WERI-Rb-1 (cell line): ENCODE results near the gene SLC12A5.
"Not testable (repeated sequence)": the region's sequence is repeated elsewhere in the genome, so short reads cannot be mapped to it uniquely, and the experiment has no call there.

Experiments
- DNase-seq: peaks from one replicate; pipeline ENCODE4 v3.0.0-alpha.2; 2020
- H3K27ac ChIP-seq: fragments of 250-450 bp; sonication (Bioruptor Pico); 2 replicates; pipeline ENCODE4 v1.5.1; 2020; ENCODE audit warnings: mild to moderate bottlenecking, moderate library complexity
- H3K27me3 ChIP-seq: fragments of 250-450 bp; sonication (Bioruptor Pico); 2 replicates; pipeline ENCODE4 v1.5.1; 2021; ENCODE audit warnings: mild to moderate bottlenecking, low read depth, moderate library complexity; ENCODE audit not compliant: insufficient read depth, severe bottlenecking
- H3K36me3 ChIP-seq: fragments of 250-450 bp; sonication (Bioruptor Pico); 2 replicates; pipeline ENCODE4 v1.5.1; 2020; ENCODE audit warnings: mild to moderate bottlenecking, moderate library complexity
- H3K4me3 ChIP-seq: 2 replicates; pipeline ENCODE4 v1.5.1; 2011; ENCODE audit warnings: low read depth, mild to moderate bottlenecking, control low read depth, low read length
- H3K9me3 ChIP-seq: fragments of 250-450 bp; sonication (Bioruptor Pico); 2 replicates; pipeline ENCODE4 v1.5.1; 2021; ENCODE audit warnings: mild to moderate bottlenecking, moderate library complexity; ENCODE audit not compliant: severe bottlenecking
- TF ChIP-seq, protein P1 (sequence below): IDR thresholded peaks from 2 replicates; pipeline ENCODE4 v1.5.1; 2011; ENCODE audit warnings: low read depth, mild to moderate bottlenecking, control low read depth, inconsistent platforms, low read length

Gene SLC12A5

GRCh38 chr20:46089417-46090388 is 60.7 kb downstream of the SLC12A5 start, which contains the start of gene NCOA5:
Gene NCOA5 (minus strand): TSS chr20:46089962. CDS start chr20:46079424, 10,538 bp downstream.
- Histone ChIP-seq H3K27ac (peak within 1 kb of the TSS; percentile 99), H3K9me3 (no peaks in the 10 kb centered on the region), H3K36me3 (peaks cover 17% of the 10 kb centered on the region), H3K4me3 (peak within 1 kb of the TSS; percentile 75), H3K27me3 (no peaks in the 10 kb centered on the region)
- TF ChIP-seq, protein P1, sequence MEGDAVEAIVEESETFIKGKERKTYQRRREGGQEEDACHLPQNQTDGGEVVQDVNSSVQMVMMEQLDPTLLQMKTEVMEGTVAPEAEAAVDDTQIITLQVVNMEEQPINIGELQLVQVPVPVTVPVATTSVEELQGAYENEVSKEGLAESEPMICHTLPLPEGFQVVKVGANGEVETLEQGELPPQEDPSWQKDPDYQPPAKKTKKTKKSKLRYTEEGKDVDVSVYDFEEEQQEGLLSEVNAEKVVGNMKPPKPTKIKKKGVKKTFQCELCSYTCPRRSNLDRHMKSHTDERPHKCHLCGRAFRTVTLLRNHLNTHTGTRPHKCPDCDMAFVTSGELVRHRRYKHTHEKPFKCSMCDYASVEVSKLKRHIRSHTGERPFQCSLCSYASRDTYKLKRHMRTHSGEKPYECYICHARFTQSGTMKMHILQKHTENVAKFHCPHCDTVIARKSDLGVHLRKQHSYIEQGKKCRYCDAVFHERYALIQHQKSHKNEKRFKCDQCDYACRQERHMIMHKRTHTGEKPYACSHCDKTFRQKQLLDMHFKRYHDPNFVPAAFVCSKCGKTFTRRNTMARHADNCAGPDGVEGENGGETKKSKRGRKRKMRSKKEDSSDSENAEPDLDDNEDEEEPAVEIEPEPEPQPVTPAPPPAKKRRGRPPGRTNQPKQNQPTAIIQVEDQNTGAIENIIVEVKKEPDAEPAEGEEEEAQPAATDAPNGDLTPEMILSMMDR: peak; percentile 36; the same call in 1 of the 2 replicates
- peak; percentile 96 for DNase-seq

- DNase-seq, H3K27ac ChIP-seq, H3K27me3 ChIP-seq, H3K9me3 ChIP-seq, H3K4me3 ChIP-seq: not testable (repeated sequence)
- H3K36me3 ChIP-seq: peaks cover 16% of the 10 kb centered on the region
These were observed 62.9 kb downstream of the SLC12A5 start for GRCh38 chr20:46091622-46092535.

- H3K27me3 ChIP-seq: no peaks in the 10 kb centered on the region
- peaks cover 6% of the 10 kb centered on the region for H3K36me3 ChIP-seq
- TF ChIP-seq, protein P1: no peak
- H3K4me3 ChIP-seq: no peak overlapping the region
- no peak for DNase-seq
- no peak overlapping the region for H3K27ac ChIP-seq
- H3K9me3 ChIP-seq: no peaks in the 10 kb centered on the region
These were observed 64.5 kb downstream of the SLC12A5 start for GRCh38 chr20:46093531-46093930.

- H3K4me3 ChIP-seq: no peak overlapping the region
- H3K9me3 ChIP-seq: peaks cover 11% of the 10 kb centered on the region
- no peaks in the 10 kb centered on the region for H3K27me3 ChIP-seq
- H3K36me3 ChIP-seq: no peaks in the 10 kb centered on the region
- TF ChIP-seq, protein P1: no peak
- H3K27ac ChIP-seq: no peak overlapping the region
- DNase-seq: no peak
These were observed 70.7 kb downstream of the SLC12A5 start for GRCh38 chr20:46099491-46100287.

DNA sequence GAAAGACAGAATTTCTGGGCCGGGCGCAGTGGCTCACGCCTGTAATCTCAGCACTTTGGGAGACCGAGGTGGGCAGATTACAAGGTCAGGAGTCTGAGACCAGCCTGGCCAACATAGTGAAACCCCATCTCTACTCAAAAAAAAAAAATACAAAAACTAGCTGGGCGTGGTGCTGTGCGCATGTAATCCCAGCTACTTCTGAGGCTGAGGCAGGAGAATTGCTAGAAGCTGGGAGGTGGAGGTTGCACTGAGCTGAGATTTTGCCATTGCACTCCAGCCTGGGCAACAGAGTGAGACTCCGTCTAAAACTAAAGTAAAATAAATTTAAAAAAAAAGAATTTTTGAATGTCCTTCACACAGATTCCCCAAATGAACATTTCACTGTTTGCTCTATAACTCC is 71.4 kb downstream of the SLC12A5 start:
- H3K4me3 ChIP-seq, H3K27me3 ChIP-seq, H3K27ac ChIP-seq, H3K36me3 ChIP-seq, DNase-seq: not testable (repeated sequence)
- peaks cover 11% of the 10 kb centered on the region for H3K9me3 ChIP-seq

DNA sequence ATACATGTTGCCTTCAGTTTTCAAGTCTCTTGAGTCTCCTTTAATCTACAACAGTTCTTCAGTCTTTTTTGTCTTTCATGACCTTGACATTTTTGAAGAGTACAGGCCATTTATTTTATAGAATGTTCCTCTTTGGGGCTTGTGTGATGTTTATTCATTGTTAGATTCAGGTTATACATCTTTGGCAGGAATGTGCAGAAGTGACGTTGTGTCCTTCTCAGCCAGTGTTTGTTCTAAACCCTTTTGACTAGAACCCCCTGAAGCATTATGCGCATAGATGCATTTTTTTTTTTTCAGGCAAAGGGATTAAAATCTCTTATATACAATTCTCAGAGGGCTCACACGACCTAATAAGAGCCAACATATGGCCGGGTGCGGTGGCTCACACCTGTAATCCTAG is 72.0 kb downstream of the SLC12A5 start:
- TF ChIP-seq, protein P1: no peak
- DNase-seq: no peak
- Histone ChIP-seq H3K36me3 (no peaks in the 10 kb centered on the region), H3K9me3 (peaks cover 11% of the 10 kb centered on the region), H3K4me3 (no peak overlapping the region), H3K27ac (no peak overlapping the region), H3K27me3 (no peaks in the 10 kb centered on the region)
